Naive thymus-derived CD4-positive, alpha-beta T cell (primary cell): Measurements from ENCODE around the gene ELOA. TPM values are rescaled to one million over a fixed set of nuclear protein-coding genes. Genes with fewer than 3 reads are reported as not detected.

ENCODE experiments used
- ATAC-seq: fragments of 150-1000 bp; cut with Tn5 transposase; 2 replicates; pipeline ENCODE4 v1.10.0; 2021; ENCODE audit warnings: mild to moderate bottlenecking, moderate library complexity
- CTCF ChIA-PET: fragments of 350-600 bp; sonication (Branson Sonifier 250); formaldehyde crosslinking; loops from one replicate; lab custom pipeline; 2021; ENCODE audit warnings: antibody characterized with exemption; lab: Charles Lee
- POLR2A ChIA-PET: fragments of 350-600 bp; sonication (Branson Sonifier 250); formaldehyde crosslinking; loops from one replicate; lab custom pipeline; 2021; ENCODE audit warnings: antibody characterized with exemption, inconsistent platforms; lab: Charles Lee
- DNase-seq, 9 donors: peaks; one replicate each; pipeline versions ENCODE4 v3.0.0 to v3.0.0-alpha.2; 2020 to 2022; ENCODE audit warnings: mixed read lengths in 1 of 9
- H3K27ac ChIP-seq: one replicate; pipeline ENCODE4 v1.7.0; 2013; ENCODE audit warnings: mild to moderate bottlenecking, low read depth, low read length, moderate library complexity
- H3K27me3 ChIP-seq, 2 donors: one replicate each; pipeline ENCODE4 v1.7.0; 2013; ENCODE audit warnings: low read length in 2 of 2, mild to moderate bottlenecking in 2 of 2, moderate library complexity in 2 of 2; ENCODE audit not compliant: control insufficient read depth in 2 of 2, insufficient read depth in 2 of 2
- H3K36me3 ChIP-seq, 3 experiments: 1 replicate in 2 of 3; 2 replicates in 1 of 3; pipeline ENCODE4 v1.7.0; 2013; ENCODE audit warnings: low read length in 3 of 3, mild to moderate bottlenecking in 3 of 3, moderate library complexity in 1 of 3; ENCODE audit not compliant: insufficient read depth in 3 of 3, control insufficient read depth in 2 of 3
- H3K4me1 ChIP-seq, 2 donors: one replicate each; pipeline ENCODE4 v1.7.0; 2013; ENCODE audit warnings: low read length in 2 of 2, mild to moderate bottlenecking in 2 of 2, moderate library complexity in 1 of 2; ENCODE audit not compliant: control insufficient read depth in 2 of 2, insufficient read depth in 2 of 2
- H3K4me3 ChIP-seq: 2 replicates; pipeline ENCODE4 v1.7.0; 2013; ENCODE audit warnings: mild to moderate bottlenecking, low read length
- H3K9me3 ChIP-seq, 3 experiments: 1 replicate in 2 of 3; 2 replicates in 1 of 3; pipeline ENCODE4 v1.7.0; 2013; ENCODE audit warnings: low read length in 3 of 3; ENCODE audit not compliant: control insufficient read depth in 2 of 3
- H3K27ac Mint-ChIP-seq, 9 donors: one replicate each; pipeline ENCODE4 v1.8.0; 2020 to 2022; ENCODE audit warnings: mixed read lengths in 9 of 9, mild to moderate bottlenecking in 8 of 9, moderate library complexity in 5 of 9, inconsistent platforms in 2 of 9
- H3K27me3 Mint-ChIP-seq, 5 donors: one replicate each; pipeline ENCODE4 v1.8.0; 2021 to 2022; ENCODE audit warnings: mixed read lengths in 5 of 5, mild to moderate bottlenecking in 1 of 5
- H3K36me3 Mint-ChIP-seq, 5 donors: one replicate each; pipeline ENCODE4 v1.8.0; 2020 to 2022; ENCODE audit warnings: mixed read lengths in 5 of 5, mild to moderate bottlenecking in 3 of 5, inconsistent platforms in 1 of 5
- H3K4me1 Mint-ChIP-seq, 7 donors: one replicate each; pipeline ENCODE4 v1.8.0; 2020 to 2022; ENCODE audit warnings: mixed read lengths in 7 of 7, mild to moderate bottlenecking in 3 of 7, inconsistent platforms in 1 of 7
- H3K4me3 Mint-ChIP-seq, 10 donors: one replicate each; pipeline ENCODE4 v1.8.0; 2020 to 2022; ENCODE audit warnings: mild to moderate bottlenecking in 10 of 10, mixed read lengths in 10 of 10, moderate library complexity in 6 of 10, inconsistent platforms in 2 of 10
- H3K9me3 Mint-ChIP-seq, 11 donors: one replicate each; pipeline ENCODE4 v1.8.0; 2020 to 2022; ENCODE audit warnings: mixed read lengths in 11 of 11, mild to moderate bottlenecking in 4 of 11, inconsistent platforms in 1 of 11, moderate library complexity in 1 of 11
- intact Hi-C, 2 donors: fragments of 100-400 bp; cut with micrococcal nuclease; formaldehyde crosslinking; loops; one replicate each; pipeline ENCODE4 v1.15.1; 2023
- polyA plus RNA-seq, 2 donors: library from polyadenylated mRNA; unstranded; fragments of 300-500 nt; fragmentation: Illumina TruSeq; gene quantifications; one replicate each; pipeline ENCODE4 v1.2.3, GENCODE V29; 2021
- total RNA-seq, 6 experiments: library from RNA in 5 of 6; stranded (reverse) in 5 of 6; gene quantifications; 1 replicate in 5 of 6; 2 replicates in 1 of 6; pipeline ENCODE4 v1.2.3 and lab custom pipeline; 2021 to 2026

Gene ELOA
- total RNA-seq (10 to 100 TPM; 28.0 to 36.1 (median 30.4) TPM), polyA plus RNA-seq (10 to 100 TPM; 20.3 to 30.8 TPM), total RNA-seq (lab: John Stamatoyannopoulos, UW) (51.4 reads per million, percentile 72 among the genes with 10 or more reads in this experiment)

- H3K36me3 ChIP-seq = peaks cover 0 to 7% (median 0%) of the 10 kb centered on the region in 3 experiments
- Mint-ChIP-seq H3K36me3 (peaks cover 0 to 7% (median 0%) of the 10 kb centered on the region in 5 donors), H3K4me3 (peak within 1 kb of the TSS; percentile 90 to 93 (median 92)), H3K9me3 (no peaks in the 10 kb centered on the region), H3K27ac (peak within 1 kb of the TSS; percentile 80 to 95 (median 91)), H3K4me1 (peaks cover 36 to 52% (median 50%) of the 10 kb centered on the region in 7 donors), H3K27me3 (no peaks in the 10 kb centered on the region)
- H3K27ac ChIP-seq = peak within 1 kb of the TSS; percentile 96
- H3K4me1 ChIP-seq = peaks cover 22 to 39% of the 10 kb centered on the region in 2 donors
- peak; percentile 68 to 84 (median 77) for DNase-seq
- intact Hi-C loops = loop anchor here (1.0 to 10.0 kb wide), 8 partner anchors 35 to 375 kb away; partner anchors contain the start of genes GALE (in 2 of the 2), PITHD1 (in 2 of the 2), RPL11 (in 2 of the 2) and ID3 (in 1 of the 2)
- POLR2A ChIA-PET = interaction anchor here (0.7 to 4.5 kb wide), 18 partner anchors 8 to 403 kb away, joined by 3 to 30 read pairs (median 3); partner anchors contain the start of genes HNRNPR, LYPLA2, PITHD1 and RPL11
- H3K9me3 ChIP-seq = no peaks in the 10 kb centered on the region
- H3K27me3 ChIP-seq = no peaks in the 10 kb centered on the region
- CTCF ChIA-PET = interaction anchor here (0.6 kb wide), 2 partner anchors 31 to 247 kb away, joined by 3 to 4 read pairs; no protein-coding TSS in a partner anchor
- H3K4me3 ChIP-seq = peak within 1 kb of the TSS; percentile 87
- peak; percentile 98 for ATAC-seq
These were observed at the start of gene ELOA for GRCh38 chr1:23743287-23744152. Gene ELOA (plus strand): TSS chr1:23743471. CDS start chr1:23743504, 33 bp downstream.

- Mint-ChIP-seq H3K27me3 (no peaks in the 10 kb centered on the region), H3K27ac (peak overlapping the region; percentile 18 to 97 (median 93)), H3K4me1 (peaks cover 35 to 65% (median 57%) of the 10 kb centered on the region in 7 donors), H3K4me3 (peak overlapping the region; percentile 87 to 96 (median 94)), H3K36me3 (peaks cover 6 to 62% (median 30%) of the 10 kb centered on the region in 5 donors), H3K9me3 (no peaks in the 10 kb centered on the region)
- ChIA-PET POLR2A (no interaction called here), CTCF (interaction anchor here (0.7 kb wide), 2 partner anchors 29 to 761 kb away, joined by 3 read pairs; no protein-coding TSS in a partner anchor)
- no peak overlapping the region for H3K4me3 ChIP-seq
- ATAC-seq = no peak
- no peaks in the 10 kb centered on the region for H3K27me3 ChIP-seq
- peaks cover 19 to 20% of the 10 kb centered on the region in 2 donors for H3K4me1 ChIP-seq
- intact Hi-C loops = loop anchor here (5.0 to 10.0 kb wide), 2 partner anchors 289 to 951 kb away; partner anchors contain the start of genes SRRM1 (in 1 of the 2) and SRSF10 (in 1 of the 2)
- DNase-seq = no peak
- H3K36me3 ChIP-seq = peaks cover 11 to 60% (median 20%) of the 10 kb centered on the region in 3 experiments
- H3K9me3 ChIP-seq = no peaks in the 10 kb centered on the region
- peak overlapping the region; percentile 88 for H3K27ac ChIP-seq
These were observed 49.7 kb upstream of the ELOA start for GRCh38 chr1:23693599-23693998.

GRCh38 chr1:23694371-23694770, 48.9 kb upstream of the ELOA start:
- peak overlapping the region in 6 of 9 donors; percentile 9 to 96 (median 50) for H3K27ac Mint-ChIP-seq
- no peaks in the 10 kb centered on the region for H3K9me3 Mint-ChIP-seq
- H3K27ac ChIP-seq = peak overlapping the region; percentile 88
- ChIA-PET CTCF (interaction anchor here (0.7 kb wide), 1 partner anchor 30 kb away, joined by 3 read pairs; no protein-coding TSS in a partner anchor), POLR2A (interaction anchor here (0.7 to 0.8 kb wide), 2 partner anchors 106 to 212 kb away, joined by 3 to 6 read pairs; partner anchors contain the start of gene GALE)
- ATAC-seq = no peak
- H3K4me3 Mint-ChIP-seq = peak overlapping the region; percentile 23 to 96 (median 76)
- H3K36me3 ChIP-seq = peaks cover 14 to 66% (median 25%) of the 10 kb centered on the region in 3 experiments
- intact Hi-C loops = loop anchor here (5.0 to 10.0 kb wide), 2 partner anchors 288 to 950 kb away; partner anchors contain the start of genes SRRM1 (in 1 of the 2) and SRSF10 (in 1 of the 2)
- no peak for DNase-seq
- no peak overlapping the region for H3K4me3 ChIP-seq
- no peaks in the 10 kb centered on the region for H3K9me3 ChIP-seq
- no peaks in the 10 kb centered on the region for H3K27me3 Mint-ChIP-seq
- peaks cover 6 to 65% (median 34%) of the 10 kb centered on the region in 5 donors for H3K36me3 Mint-ChIP-seq
- H3K27me3 ChIP-seq = no peaks in the 10 kb centered on the region
- peaks cover 35 to 70% (median 62%) of the 10 kb centered on the region in 7 donors for H3K4me1 Mint-ChIP-seq
- peaks cover 19 to 20% of the 10 kb centered on the region in 2 donors for H3K4me1 ChIP-seq

- H3K36me3 ChIP-seq = peaks cover 19 to 79% (median 27%) of the 10 kb centered on the region in 3 experiments
- Mint-ChIP-seq H3K9me3 (no peaks in the 10 kb centered on the region), H3K4me3 (peak overlapping the region in 4 of 10 donors; percentile 4 to 53 (median 30)), H3K4me1 (peaks cover 35 to 75% (median 67%) of the 10 kb centered on the region in 7 donors), H3K27ac (peak overlapping the region in 4 of 9 donors; percentile 1 to 75 (median 58)), H3K27me3 (no peaks in the 10 kb centered on the region), H3K36me3 (peaks cover 6 to 75% (median 43%) of the 10 kb centered on the region in 5 donors)
- peak overlapping the region; percentile 25 for H3K27ac ChIP-seq
- H3K27me3 ChIP-seq = no peaks in the 10 kb centered on the region
- POLR2A ChIA-PET = no interaction called here
- CTCF ChIA-PET = no interaction called here
- DNase-seq (no peak), ATAC-seq (no peak)
- intact Hi-C loops = loop anchor here in 1 of 2 donors (10.0 kb wide), 1 partner anchor 949 kb away; the partner anchor contains the start of gene SRRM1
- peaks cover 19 to 20% of the 10 kb centered on the region in 2 donors for H3K4me1 ChIP-seq
- H3K9me3 ChIP-seq = no peaks in the 10 kb centered on the region
- no peak overlapping the region for H3K4me3 ChIP-seq
These were observed 47.6 kb upstream of the ELOA start for GRCh38 chr1:23695667-23696066.

- Mint-ChIP-seq H3K4me1 (peaks cover 35 to 74% (median 65%) of the 10 kb centered on the region in 7 donors), H3K36me3 (peaks cover 6 to 80% (median 44%) of the 10 kb centered on the region in 5 donors), H3K27ac (peak overlapping the region in 1 of 9 donors; percentile 63), H3K27me3 (no peaks in the 10 kb centered on the region), H3K4me3 (peak overlapping the region in 2 of 10 donors; percentile 4), H3K9me3 (no peaks in the 10 kb centered on the region)
- Histone ChIP-seq H3K4me3 (no peak overlapping the region), H3K27ac (no peak overlapping the region), H3K4me1 (peaks cover 19 to 20% of the 10 kb centered on the region in 2 donors), H3K36me3 (peaks cover 19 to 86% (median 27%) of the 10 kb centered on the region in 3 experiments), H3K9me3 (no peaks in the 10 kb centered on the region), H3K27me3 (no peaks in the 10 kb centered on the region)
- no peak for ATAC-seq
- POLR2A ChIA-PET = no interaction called here
- CTCF ChIA-PET = no interaction called here
- no peak for DNase-seq
- intact Hi-C loops = loop anchor here in 1 of 2 donors (10.0 kb wide), 1 partner anchor 948 kb away; the partner anchor contains the start of gene SRRM1
These were observed 46.8 kb upstream of the ELOA start for GRCh38 chr1:23696335-23696989.
